Keratinocyte (primary cell): Measurements from ENCODE around the gene DSCAM. TPM values are rescaled to one million over a fixed set of nuclear protein-coding genes. Genes with fewer than 3 reads are reported as not detected.

Source experiments
- DNase-seq: peaks from one replicate; pipeline ENCODE4 v3.0.0-alpha.2; 2011; ENCODE audit warnings: low read depth, missing footprints, low spot score
- FAIRE-seq: peaks from 2 replicates; lab custom pipeline; 2011; peaks lifted over from hg19 to GRCh38; lab: Jason Lieb, UNC
- H2AFZ ChIP-seq: 2 replicates; pipeline ENCODE4 v1.6.0; 2012; ENCODE audit warnings: low read length, control low read depth, inconsistent platforms; ENCODE audit not compliant: control insufficient read depth
- H3K27ac ChIP-seq: 2 replicates; pipeline ENCODE4 v1.5.1; 2011; ENCODE audit warnings: low read length; ENCODE audit not compliant: control insufficient read depth, insufficient read depth
- H3K27me3 ChIP-seq: 3 replicates; pipeline ENCODE4 v1.6.0; 2011; ENCODE audit warnings: low read length; ENCODE audit not compliant: control insufficient read depth, insufficient read depth; ENCODE audit errors: extremely low read depth
- H3K36me3 ChIP-seq, 2 experiments: 2 replicates in 1 of 2; 3 replicates in 1 of 2; pipeline ENCODE4 v1.5.1; 2011; ENCODE audit warnings: low read length in 2 of 2, mild to moderate bottlenecking in 1 of 2; ENCODE audit not compliant: control insufficient read depth in 2 of 2, insufficient read depth in 2 of 2; ENCODE audit errors: extremely low read depth in 1 of 2
- H3K4me1 ChIP-seq: 3 replicates; pipeline ENCODE4 v1.5.1; 2011; ENCODE audit warnings: low read length; ENCODE audit not compliant: control insufficient read depth, insufficient read depth; ENCODE audit errors: extremely low read depth
- H3K4me2 ChIP-seq: 3 replicates; pipeline ENCODE4 v1.6.0; 2011; ENCODE audit warnings: low read depth, low read length; ENCODE audit not compliant: control insufficient read depth, insufficient read depth; ENCODE audit errors: extremely low read depth
- H3K4me3 ChIP-seq, 3 experiments: fragments of 200-600 bp in 1 of 3; sonication (generic) in 1 of 3; 2 replicates in 2 of 3; 3 replicates in 1 of 3; pipeline ENCODE4 v1.5.1; 2011 to 2016; ENCODE audit warnings: low read length in 3 of 3, mild to moderate bottlenecking in 3 of 3, control low read depth in 2 of 3, inconsistent platforms in 1 of 3, low read depth in 1 of 3, mixed read lengths in 1 of 3, mixed run types in 1 of 3, moderate library complexity in 1 of 3; ENCODE audit not compliant: control insufficient read depth in 2 of 3, insufficient read depth in 2 of 3; ENCODE audit errors: extremely low read depth in 1 of 3
- H3K79me2 ChIP-seq: 2 replicates; pipeline ENCODE4 v1.6.0; 2012; ENCODE audit warnings: low read length; ENCODE audit not compliant: control insufficient read depth, insufficient read depth
- H3K9ac ChIP-seq: 3 replicates; pipeline ENCODE4 v1.6.0; 2011; ENCODE audit warnings: low read length; ENCODE audit not compliant: control insufficient read depth, insufficient read depth; ENCODE audit errors: extremely low read depth
- H3K9me1 ChIP-seq: 3 replicates; pipeline ENCODE4 v1.6.0; 2011; ENCODE audit warnings: low read length; ENCODE audit not compliant: control insufficient read depth, insufficient read depth; ENCODE audit errors: extremely low read depth
- H3K9me3 ChIP-seq: 2 replicates; pipeline ENCODE4 v1.5.1; 2012; ENCODE audit warnings: low read depth, low read length; ENCODE audit not compliant: control insufficient read depth
- H4K20me1 ChIP-seq: 3 replicates; pipeline ENCODE4 v1.6.0; 2011; ENCODE audit warnings: low read length; ENCODE audit not compliant: control insufficient read depth, insufficient read depth; ENCODE audit errors: extremely low read depth
- CTCF ChIP-seq, 3 experiments: IDR thresholded peaks in 1 of 3; conservative IDR thresholded peaks in 1 of 3; optimal IDR thresholded peaks in 1 of 3; 2 replicates in 2 of 3; 3 replicates in 1 of 3; pipeline versions ENCODE3 to v1.5.1; 2011; ENCODE audit warnings: low read length in 3 of 3, mild to moderate bottlenecking in 3 of 3, moderate library complexity in 2 of 3, control low read depth in 1 of 3, inconsistent platforms in 1 of 3; ENCODE audit not compliant: insufficient read depth in 2 of 3; ENCODE audit errors: extremely low read depth in 1 of 3
- EZH2 ChIP-seq: IDR thresholded peaks from one replicate; pipeline ENCODE4 v1.6.1; 2012; ENCODE audit warnings: inconsistent platforms, mild to moderate bottlenecking, low read length, moderate library complexity
- dilution Hi-C: fragments of 300-500 bp; cut with MboI; formaldehyde crosslinking; loops from one replicate; pipeline ENCODE4 v1.7.0; 2020; ENCODE audit warnings: low sequenced_read_pairs; ENCODE audit not compliant: extremely low pct_ligation_motif_present
- polyA plus RNA-seq, 5 experiments: library from polyadenylated mRNA; depleted of rRNA in 3 of 5; stranded (reverse) in 3 of 5; stranded (forward) in 1 of 5; unstranded in 1 of 5; fragments of >200 nt; gene quantifications; 1 replicate in 1 of 5; 2 replicates in 3 of 5; 3 replicates in 1 of 5; pipeline versions ENCODE4 v1.2.1 to v1.2.3, GENCODE V29; 2011 to 2012; ENCODE audit warnings: missing spikeins in 2 of 5, low read depth in 1 of 5, low replicate concordance in 1 of 5

Gene DSCAM
- polyA plus RNA-seq, 1 donor (not counting 4 experiments of a cell fraction or from before 2014, with no cell fraction given) = 2.1 TPM

GRCh38 chr21:40505681-40506080 is 341.3 kb downstream of the DSCAM start:
- no peaks in the 10 kb centered on the region for H3K9me1 ChIP-seq
- no peaks in the 10 kb centered on the region for H4K20me1 ChIP-seq
- no peak overlapping the region for H3K4me2 ChIP-seq
- no peak overlapping the region for H3K9ac ChIP-seq
- H3K4me3 ChIP-seq = no peak overlapping the region
- H2AFZ ChIP-seq = no peak overlapping the region
- H3K36me3 ChIP-seq = no peaks in the 10 kb centered on the region
- DNase-seq (no peak), FAIRE-seq (no peak)
- dilution Hi-C loops = no loop called here
- no peaks in the 10 kb centered on the region for H3K4me1 ChIP-seq
- H3K27me3 ChIP-seq = no peaks in the 10 kb centered on the region
- no peak for TF ChIP-seq EZH2
- TF ChIP-seq CTCF (optimal IDR thresholded peaks at IDR 0.05 in 1 of 3, IDR thresholded peaks at IDR 0.05 in 1 of 3, conservative IDR thresholded peaks at IDR 0.05 in 1 of 3; ENCODE audit: extremely low read depth in 1 of 3, insufficient read depth in 2 of 3, low read length in 3 of 3) = no peak
- no peaks in the 10 kb centered on the region for H3K79me2 ChIP-seq
- H3K9me3 ChIP-seq = no peaks in the 10 kb centered on the region
- H3K27ac ChIP-seq = no peak overlapping the region

GRCh38 chr21:40505244-40505643 is 341.7 kb downstream of the DSCAM start:
- H3K9ac ChIP-seq = no peak overlapping the region
- no peaks in the 10 kb centered on the region for H3K36me3 ChIP-seq
- TF ChIP-seq CTCF (optimal IDR thresholded peaks at IDR 0.05 in 1 of 3, IDR thresholded peaks at IDR 0.05 in 1 of 3, conservative IDR thresholded peaks at IDR 0.05 in 1 of 3; ENCODE audit: extremely low read depth in 1 of 3, insufficient read depth in 2 of 3, low read length in 3 of 3) = no peak
- no peak for TF ChIP-seq EZH2
- H2AFZ ChIP-seq = no peak overlapping the region
- H3K4me1 ChIP-seq = no peaks in the 10 kb centered on the region
- H3K27ac ChIP-seq = no peak overlapping the region
- H3K27me3 ChIP-seq = no peaks in the 10 kb centered on the region
- H3K9me3 ChIP-seq = no peaks in the 10 kb centered on the region
- DNase-seq (no peak), FAIRE-seq (no peak)
- no peaks in the 10 kb centered on the region for H3K9me1 ChIP-seq
- no peaks in the 10 kb centered on the region for H4K20me1 ChIP-seq
- H3K4me2 ChIP-seq = no peak overlapping the region
- dilution Hi-C loops = no loop called here
- no peak overlapping the region for H3K4me3 ChIP-seq
- H3K79me2 ChIP-seq = no peaks in the 10 kb centered on the region
